ENCODE data around the gene TTLL9.

GRCh38 chr20:31945319-31945718 is 74.9 kb downstream of the TTLL9 start:
- TF ChIP-seq CTCF (IDR thresholded peaks at IDR 0.05; ENCODE audit: low read depth, low read length) (no peak), POLR2A (IDR thresholded peaks at IDR 0.05; ENCODE audit: extremely low read depth, insufficient read length) (no peak)

All from NB4 (cell line).